Neural progenitor cell (in vitro differentiated cells): Measurements from ENCODE around the gene HDLBP. TPM values are rescaled to one million over a fixed set of nuclear protein-coding genes. Genes with fewer than 3 reads are reported as not detected.

Experiments
- DNase-seq: peaks from one replicate; pipeline ENCODE4 v3.0.0-alpha.2; 2016; ENCODE audit warnings: low spot score
- H2AFZ ChIP-seq: fragments of 200-600 bp; sonication (generic); replicated peaks from 2 replicates; pipeline ENCODE4 v1.6.1; 2016; ENCODE audit warnings: antibody characterized with exemption
- H3F3A ChIP-seq: fragments of 200-600 bp; sonication (generic); 2 replicates; pipeline ENCODE4 v1.6.1; 2016; ENCODE audit warnings: antibody characterized with exemption, low read depth
- H3K27ac ChIP-seq: fragments of 200-600 bp; sonication (generic); 2 replicates; pipeline ENCODE4 v1.5.1; 2016; ENCODE audit warnings: mild to moderate bottlenecking
- H3K27me3 ChIP-seq: fragments of 200-600 bp; sonication (generic); 2 replicates; pipeline ENCODE4 v1.6.1; 2016; ENCODE audit warnings: mild to moderate bottlenecking, moderate library complexity
- H3K36me3 ChIP-seq: fragments of 200-600 bp; sonication (generic); 2 replicates; pipeline ENCODE4 v1.5.1; 2016
- H3K4me1 ChIP-seq: fragments of 200-600 bp; sonication (generic); 2 replicates; pipeline ENCODE4 v1.6.1; 2016; ENCODE audit warnings: mixed run types
- H3K4me2 ChIP-seq: fragments of 200-600 bp; sonication (generic); 2 replicates; pipeline ENCODE4 v1.6.1; 2016
- H3K4me3 ChIP-seq: fragments of 200-600 bp; sonication (generic); 2 replicates; pipeline ENCODE4 v1.5.1; 2016
- H3K79me2 ChIP-seq: fragments of 200-600 bp; sonication (generic); 2 replicates; pipeline ENCODE4 v1.6.1; 2016; ENCODE audit warnings: low read depth
- H3K9ac ChIP-seq: fragments of 200-600 bp; sonication (generic); 2 replicates; pipeline ENCODE4 v1.6.1; 2016
- H3K9me3 ChIP-seq: fragments of 200-600 bp; sonication (generic); 2 replicates; pipeline ENCODE4 v1.5.1; 2016; ENCODE audit warnings: low read depth
- H4K20me1 ChIP-seq: fragments of 200-600 bp; sonication (generic); 2 replicates; pipeline ENCODE4 v1.6.1; 2016; ENCODE audit warnings: low read depth
- H3K27ac Mint-ChIP-seq: 3 replicates; pipeline ENCODE4 v1.8.0; 2021; ENCODE audit warnings: mixed read lengths
- H3K27me3 Mint-ChIP-seq: 2 replicates; pipeline ENCODE4 v1.8.0; 2022; ENCODE audit warnings: low read depth, mild to moderate bottlenecking, inconsistent platforms, moderate library complexity, mixed read lengths; ENCODE audit not compliant: insufficient read depth
- H3K36me3 Mint-ChIP-seq: 3 replicates; pipeline ENCODE4 v1.8.0; 2021; ENCODE audit warnings: mixed read lengths
- H3K4me1 Mint-ChIP-seq: 3 replicates; pipeline ENCODE4 v1.8.0; 2021; ENCODE audit warnings: mixed read lengths
- H3K4me3 Mint-ChIP-seq: 3 replicates; pipeline ENCODE4 v1.8.0; 2021; ENCODE audit warnings: mild to moderate bottlenecking, moderate library complexity, mixed read lengths
- H3K9me3 Mint-ChIP-seq: 3 replicates; pipeline ENCODE4 v1.8.0; 2020; ENCODE audit warnings: mixed read lengths
- CTCF ChIP-seq: fragments of 200-600 bp; sonication (generic); IDR thresholded peaks from 2 replicates; pipeline ENCODE4 v1.5.1; 2017; ENCODE audit warnings: antibody characterized with exemption, mild to moderate bottlenecking
- EZH2 ChIP-seq: fragments of 200-600 bp; sonication (generic); IDR thresholded peaks from 2 replicates; pipeline ENCODE4 v1.6.1; 2017; ENCODE audit warnings: antibody characterized with exemption, mild to moderate bottlenecking, moderate library complexity
- EZH2phosphoT487 ChIP-seq: fragments of 200-600 bp; sonication (generic); IDR thresholded peaks from 2 replicates; pipeline ENCODE4 v1.6.1; 2017; ENCODE audit warnings: antibody characterized with exemption
- total RNA-seq: library from RNA; depleted of rRNA; stranded (reverse); fragments of >200 nt; gene quantifications from 2 replicates; pipeline ENCODE4 v1.2.3, GENCODE V29; 2015; ENCODE audit warnings: low replicate concordance

Gene HDLBP
- total RNA-seq, 1 donor from 2014 or later = 251 TPM

GRCh38 chr2:241359481-241360045 lies 44.1 kb upstream of the HDLBP start:
- H3K27ac Mint-ChIP-seq = no peak overlapping the region
- H3K9ac ChIP-seq = peak overlapping the region; percentile 35
- no peak overlapping the region for H2AFZ ChIP-seq
- H3K79me2 ChIP-seq = peaks cover 77% of the 10 kb centered on the region
- no peak for TF ChIP-seq CTCF
- TF ChIP-seq EZH2phosphoT487 = no peak
- TF ChIP-seq EZH2 = no peak
- peaks cover 65% of the 10 kb centered on the region for H4K20me1 ChIP-seq
- DNase-seq = no peak
- H3K4me1 ChIP-seq = peaks cover 29% of the 10 kb centered on the region
- H3K4me2 ChIP-seq = no peak overlapping the region
- H3K4me1 Mint-ChIP-seq = peaks cover 31% of the 10 kb centered on the region
- peak overlapping the region; percentile 28 for H3K4me3 Mint-ChIP-seq
- no peaks in the 10 kb centered on the region for H3K27me3 ChIP-seq
- peaks cover 31% of the 10 kb centered on the region for H3F3A ChIP-seq
- H3K9me3 ChIP-seq = no peaks in the 10 kb centered on the region
- H3K27me3 Mint-ChIP-seq = peaks cover 2% of the 10 kb centered on the region
- no peaks in the 10 kb centered on the region for H3K36me3 Mint-ChIP-seq
- no peaks in the 10 kb centered on the region for H3K9me3 Mint-ChIP-seq
- no peaks in the 10 kb centered on the region for H3K36me3 ChIP-seq
- no peak overlapping the region for H3K4me3 ChIP-seq
- H3K27ac ChIP-seq = no peak overlapping the region

- H3K27ac ChIP-seq = no peak overlapping the region
- H3K9me3 Mint-ChIP-seq = no peaks in the 10 kb centered on the region
- no peaks in the 10 kb centered on the region for H3K27me3 ChIP-seq
- no peak overlapping the region for H3K4me2 ChIP-seq
- H3K4me1 Mint-ChIP-seq = peaks cover 32% of the 10 kb centered on the region
- peaks cover 66% of the 10 kb centered on the region for H3K79me2 ChIP-seq
- no peak overlapping the region for H3K9ac ChIP-seq
- H3K9me3 ChIP-seq = no peaks in the 10 kb centered on the region
- DNase-seq = no peak
- peaks cover 33% of the 10 kb centered on the region for H3K4me1 ChIP-seq
- peaks cover 63% of the 10 kb centered on the region for H4K20me1 ChIP-seq
- H3K36me3 ChIP-seq = no peaks in the 10 kb centered on the region
- H3F3A ChIP-seq = peaks cover 32% of the 10 kb centered on the region
- peaks cover 2% of the 10 kb centered on the region for H3K27me3 Mint-ChIP-seq
- no peak overlapping the region for H3K27ac Mint-ChIP-seq
- H3K36me3 Mint-ChIP-seq = peaks cover 2% of the 10 kb centered on the region
- H2AFZ ChIP-seq = no peak overlapping the region
- H3K4me3 Mint-ChIP-seq = peak overlapping the region; percentile 10
- no peak overlapping the region for H3K4me3 ChIP-seq
- TF ChIP-seq EZH2 = no peak
- no peak for TF ChIP-seq EZH2phosphoT487
- no peak for TF ChIP-seq CTCF
Observed at GRCh38 chr2:241358470-241358869, 43.0 kb upstream of the HDLBP start.

- Mint-ChIP-seq H3K36me3 (peaks cover 2% of the 10 kb centered on the region), H3K4me1 (peaks cover 31% of the 10 kb centered on the region), H3K9me3 (no peaks in the 10 kb centered on the region), H3K4me3 (peak overlapping the region; percentile 84), H3K27ac (no peak overlapping the region), H3K27me3 (peaks cover 2% of the 10 kb centered on the region)
- DNase-seq = no peak
- no peak overlapping the region for H3K27ac ChIP-seq
- H3K9ac ChIP-seq = no peak overlapping the region
- peaks cover 55% of the 10 kb centered on the region for H4K20me1 ChIP-seq
- H3K4me1 ChIP-seq = peaks cover 25% of the 10 kb centered on the region
- TF ChIP-seq CTCF (no peak), EZH2 (no peak), EZH2phosphoT487 (no peak)
- no peaks in the 10 kb centered on the region for H3K9me3 ChIP-seq
- peaks cover 62% of the 10 kb centered on the region for H3K79me2 ChIP-seq
- H3K4me3 ChIP-seq = peak overlapping the region; percentile 92
- no peaks in the 10 kb centered on the region for H3K36me3 ChIP-seq
- H3F3A ChIP-seq = peaks cover 32% of the 10 kb centered on the region
- H2AFZ ChIP-seq = no peak overlapping the region
- H3K4me2 ChIP-seq = peak overlapping the region; percentile 99
- H3K27me3 ChIP-seq = no peaks in the 10 kb centered on the region
Observed at GRCh38 chr2:241357531-241357930, 42.1 kb upstream of the HDLBP start.
